NCI-H226 (cell line): ENCODE measurements around the gene CASTOR2.
"Not testable (repeated sequence)": the region's sequence is repeated elsewhere in the genome, so short reads cannot be mapped to it uniquely, and the experiment has no call there.

Source experiments
- DNase-seq: peaks from one replicate; pipeline ENCODE4 v3.0.0-alpha.2; 2015

The CASTOR2 gene

DNA sequence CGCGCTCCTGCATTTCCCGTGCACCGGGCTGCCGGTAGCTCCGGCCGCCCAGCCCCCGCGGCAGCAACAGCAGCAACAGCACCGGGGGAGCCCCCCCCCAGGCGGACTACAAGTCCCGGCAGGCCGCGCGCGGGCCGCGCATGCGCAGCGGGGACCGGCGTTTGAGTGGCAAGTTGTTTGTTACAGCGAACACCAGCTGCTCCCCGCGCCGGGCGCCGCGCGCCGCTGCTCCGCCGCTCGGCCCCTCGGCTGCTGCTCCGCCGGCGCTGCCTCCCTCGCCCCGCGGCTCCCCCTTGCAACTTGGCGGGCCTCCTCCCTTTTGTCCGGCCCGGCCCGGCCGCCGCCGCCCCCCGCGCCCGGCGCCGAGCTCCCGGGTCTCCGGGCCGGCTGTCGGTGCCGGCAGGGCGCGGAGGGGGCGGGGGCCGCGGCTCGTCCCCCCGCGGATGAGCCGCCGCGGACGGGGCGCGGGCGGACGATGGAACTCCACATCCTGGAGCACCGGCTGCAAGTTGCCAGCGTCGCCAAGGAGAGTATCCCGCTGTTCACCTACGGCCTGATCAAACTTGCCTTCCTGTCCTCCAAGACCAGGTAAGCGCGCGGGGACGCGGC is at the start of gene CASTOR2:
Gene CASTOR2 (plus strand): TSS at position 195 of the 609 bp plus-strand sequence. CDS start 281 bp downstream, at position 476.
- not testable (repeated sequence) for DNase-seq

DNA sequence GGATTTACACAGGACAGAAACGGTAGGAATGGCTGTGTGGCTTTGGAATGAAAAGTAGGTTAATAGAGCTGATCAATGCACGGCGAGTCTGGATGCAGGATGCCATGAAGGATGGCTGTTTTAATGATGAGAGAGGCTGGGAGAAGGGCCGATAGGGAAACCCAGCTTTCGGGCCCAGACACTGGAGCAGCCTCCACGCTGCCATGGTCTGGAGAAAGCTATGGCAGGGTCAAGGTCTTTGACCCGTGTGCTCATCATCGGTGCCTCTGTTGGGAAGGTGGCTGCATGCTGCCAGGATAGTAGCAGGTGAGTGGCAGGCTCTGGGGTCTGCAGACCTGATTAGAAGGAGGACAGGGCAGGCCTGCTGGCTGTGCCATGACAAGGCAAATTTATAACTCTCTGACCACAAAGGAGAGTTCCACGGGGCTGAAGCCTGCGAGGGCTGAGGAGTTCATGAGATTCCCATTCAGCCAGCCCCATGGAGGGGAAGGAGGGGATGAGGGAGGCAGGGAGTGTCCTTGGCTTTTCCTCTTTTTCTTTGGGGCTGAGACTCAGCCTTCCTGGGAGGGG is 42.1 kb upstream of the CASTOR2 start:
- DNase-seq: not testable (repeated sequence)

DNA sequence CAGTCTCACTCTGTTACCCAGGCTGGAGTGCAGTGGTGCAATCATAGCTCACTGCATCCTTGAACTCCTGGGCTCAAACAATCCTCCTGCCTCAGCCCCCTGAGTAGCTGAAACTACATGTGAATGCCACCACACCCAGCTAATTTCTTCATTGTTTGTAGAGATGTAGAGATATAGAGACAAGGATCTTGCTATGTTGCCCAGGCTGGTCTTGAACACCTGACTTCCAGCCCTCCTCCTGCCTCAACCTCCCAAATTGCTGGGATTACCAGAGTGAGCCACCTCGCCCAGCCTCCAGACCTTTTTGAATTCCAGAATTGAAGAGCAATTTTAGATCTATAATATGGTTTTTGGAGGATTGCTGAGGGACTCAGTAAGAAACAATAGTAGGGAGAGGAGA is 40.9 kb upstream of the CASTOR2 start:
- not testable (repeated sequence) for DNase-seq

DNA sequence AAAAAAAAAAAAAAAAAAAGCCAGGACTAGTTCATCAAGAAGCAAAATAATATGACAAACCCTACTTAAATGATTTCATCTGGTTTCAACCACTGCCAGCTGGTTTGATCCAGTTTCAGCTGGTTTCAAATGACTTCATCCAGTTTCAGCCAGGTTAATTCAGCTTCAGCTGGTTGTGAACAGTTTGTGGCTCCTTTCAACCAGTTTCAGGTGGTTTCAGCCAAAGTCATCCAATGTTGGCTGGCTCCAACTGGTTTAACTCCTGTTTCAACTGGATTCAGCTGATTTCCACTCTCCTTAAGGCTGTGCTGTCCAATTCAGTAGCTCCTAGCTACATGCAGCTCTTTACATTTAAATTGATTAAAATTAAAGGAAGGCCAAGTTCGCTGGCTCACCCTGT is 37.5 kb upstream of the CASTOR2 start:
- not testable (repeated sequence) for DNase-seq

DNA sequence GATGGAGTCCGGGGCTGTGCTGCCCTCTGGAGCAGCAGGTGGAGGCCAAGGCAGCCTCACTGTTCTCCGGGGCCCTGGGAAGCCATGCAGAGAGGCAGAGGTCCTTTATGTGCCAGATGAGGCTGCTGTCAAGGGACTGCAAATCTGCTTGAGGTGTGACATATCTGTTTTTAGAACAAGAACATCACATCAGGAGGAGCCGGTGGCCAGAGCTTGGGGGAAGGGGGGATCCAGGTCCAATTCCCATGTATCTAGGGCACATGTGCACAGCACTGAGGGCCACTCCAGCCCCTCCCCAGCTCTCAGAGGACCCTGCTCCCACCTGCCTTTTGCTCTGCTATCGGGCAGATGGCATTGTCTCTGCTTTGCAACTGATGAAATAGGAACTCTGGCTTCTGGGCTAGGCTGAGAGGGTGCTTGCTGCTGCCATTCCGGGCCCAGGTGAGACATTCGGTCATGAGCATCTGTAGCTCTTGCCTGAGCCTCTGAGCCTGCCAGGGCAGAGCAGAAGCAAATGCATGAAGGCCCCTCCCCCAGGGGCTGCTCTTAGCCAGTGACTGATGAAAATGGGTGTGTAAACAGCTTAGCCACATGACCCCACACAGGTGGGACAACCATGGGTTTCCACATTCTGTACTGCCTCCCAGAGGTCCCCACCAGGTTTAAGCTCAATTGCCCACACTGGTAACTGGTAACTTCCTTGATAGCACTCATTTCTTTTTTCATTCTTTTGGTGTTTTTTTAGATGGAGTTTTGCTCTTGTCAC is 32.8 kb upstream of the CASTOR2 start:
- not testable (repeated sequence) for DNase-seq

DNA sequence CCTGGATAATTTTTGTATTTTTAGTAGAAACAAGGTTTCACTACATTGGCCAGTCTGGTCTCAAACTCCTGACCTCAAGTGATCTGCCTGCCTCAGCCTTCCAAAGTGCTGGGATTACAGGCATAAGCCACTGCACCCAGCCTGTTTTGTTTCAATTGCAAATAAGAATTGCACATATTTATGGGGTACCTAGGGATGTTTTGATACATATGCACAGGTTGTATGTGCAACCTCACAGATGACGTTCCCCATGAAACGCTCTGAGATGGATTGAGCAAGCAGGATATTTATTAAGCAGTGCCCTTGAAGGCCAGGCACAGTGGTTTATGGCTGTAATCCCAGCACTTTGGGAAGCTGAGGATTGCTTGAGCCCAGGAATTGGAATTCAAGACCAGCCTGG is 25.1 kb upstream of the CASTOR2 start:
- DNase-seq: not testable (repeated sequence)

DNA sequence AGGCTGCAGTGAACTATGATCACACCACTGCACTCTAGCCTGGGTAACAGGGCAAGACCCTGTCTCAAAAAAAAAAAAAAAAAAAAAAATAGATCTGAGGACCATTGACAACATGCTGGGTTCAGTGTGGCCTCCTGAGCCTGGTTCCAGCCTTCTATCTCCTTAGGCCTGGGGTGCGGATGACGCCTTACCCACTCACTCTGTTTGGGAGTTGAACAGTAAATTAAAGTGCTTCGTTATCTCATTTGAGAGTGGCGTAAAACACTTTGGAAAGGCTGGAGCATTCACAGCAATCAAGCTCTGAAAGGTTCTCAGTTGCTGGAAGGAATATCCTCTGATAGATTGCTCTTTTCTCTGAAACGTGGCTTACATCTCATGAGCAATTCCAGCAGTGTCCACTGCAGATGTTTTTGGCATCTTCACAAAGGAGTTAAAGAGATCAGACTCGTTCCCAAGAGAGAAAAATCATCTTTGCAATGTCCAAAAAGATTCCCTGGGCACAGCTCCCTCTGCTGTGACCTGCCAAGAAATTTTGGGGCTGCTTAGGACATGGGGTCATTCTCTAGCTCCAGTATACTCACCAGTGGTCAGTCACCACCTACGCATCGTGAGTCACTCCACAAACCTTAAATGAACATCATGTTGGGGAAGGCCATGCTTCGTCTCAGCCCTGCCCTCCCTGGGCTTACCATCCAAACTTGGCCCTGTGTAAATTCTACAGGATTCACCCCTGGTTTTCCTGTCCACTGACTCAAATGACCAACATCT is 23.0 kb upstream of the CASTOR2 start:
- not testable (repeated sequence) for DNase-seq

DNA sequence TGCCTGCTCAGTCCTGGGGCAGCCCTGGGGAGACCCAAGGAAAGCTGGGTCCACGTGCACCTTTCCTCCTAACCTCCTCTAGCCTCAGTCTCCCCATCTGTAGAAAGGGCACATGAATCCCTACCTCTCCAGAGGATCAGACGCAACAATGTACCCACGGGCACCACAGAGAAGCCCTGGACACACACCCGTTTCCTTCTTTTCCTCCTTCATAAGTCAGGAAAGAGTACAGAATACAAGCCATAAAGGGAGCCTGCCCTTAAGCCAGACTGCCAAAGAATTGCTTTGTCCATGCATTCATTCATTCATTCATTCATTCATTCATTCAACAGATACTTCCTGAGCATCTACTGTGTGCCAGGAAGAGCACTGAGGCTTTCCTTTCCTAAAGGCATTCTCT is 20.6 kb upstream of the CASTOR2 start:
- DNase-seq: not testable (repeated sequence)

DNA sequence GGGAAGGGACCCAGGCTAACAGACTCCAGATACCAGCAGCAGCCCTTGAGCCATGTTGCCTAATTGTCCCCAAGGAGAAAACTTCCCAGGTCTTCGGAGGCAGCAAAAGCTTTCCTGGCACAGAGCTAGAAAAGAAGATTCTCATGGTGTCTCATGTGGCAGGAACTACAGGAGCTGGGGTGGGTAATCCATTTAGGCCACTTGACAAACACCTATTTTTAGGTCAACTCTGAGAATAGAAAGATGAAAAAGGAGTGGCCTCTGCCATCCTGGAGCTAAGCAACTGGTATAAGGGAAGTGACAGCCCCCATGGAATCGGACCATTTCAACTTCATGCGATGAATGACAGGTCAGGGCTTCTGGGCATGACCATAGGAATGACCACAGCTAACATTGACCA is 16.8 kb upstream of the CASTOR2 start:
- not testable (repeated sequence) for DNase-seq

DNA sequence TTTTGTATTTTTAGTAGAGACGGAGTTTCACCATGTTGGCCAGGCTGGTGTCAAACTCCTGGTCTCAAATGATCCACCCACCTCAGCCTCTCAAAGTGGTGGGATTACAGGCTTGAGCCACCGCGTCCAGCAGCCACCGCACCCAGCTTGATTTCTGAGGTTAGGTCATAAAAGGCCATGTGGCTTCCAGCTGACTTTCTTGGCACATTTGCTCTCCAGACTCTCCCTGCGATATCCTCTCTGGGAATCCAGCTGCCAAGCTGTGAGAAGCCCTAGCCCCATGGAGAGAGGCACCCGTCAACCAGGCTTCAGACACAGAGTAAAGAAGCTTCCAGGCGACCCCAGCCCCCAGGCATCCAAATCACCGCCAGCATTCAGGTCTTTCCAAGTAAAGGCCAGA is 10.7 kb upstream of the CASTOR2 start:
- not testable (repeated sequence) for DNase-seq

DNA sequence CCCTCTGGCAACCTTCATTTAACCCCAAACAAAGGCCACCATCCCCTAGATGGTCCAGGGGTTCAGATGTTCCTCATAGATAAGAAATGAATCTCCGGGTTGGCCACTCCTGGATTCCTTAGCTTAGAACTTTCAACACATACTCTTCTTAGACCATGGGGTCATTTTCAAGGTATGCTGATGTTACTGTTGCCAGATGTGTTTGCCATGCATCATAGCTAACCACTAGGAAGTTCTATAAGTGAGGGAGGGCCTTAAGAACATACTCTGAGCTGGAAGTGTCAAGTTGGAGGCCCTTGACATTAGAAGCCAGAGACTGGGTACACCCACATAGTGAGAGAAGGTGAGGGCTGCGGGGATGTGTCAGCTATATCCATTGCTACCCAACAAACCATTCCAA is 6.2 kb upstream of the CASTOR2 start:
- not testable (repeated sequence) for DNase-seq

DNA sequence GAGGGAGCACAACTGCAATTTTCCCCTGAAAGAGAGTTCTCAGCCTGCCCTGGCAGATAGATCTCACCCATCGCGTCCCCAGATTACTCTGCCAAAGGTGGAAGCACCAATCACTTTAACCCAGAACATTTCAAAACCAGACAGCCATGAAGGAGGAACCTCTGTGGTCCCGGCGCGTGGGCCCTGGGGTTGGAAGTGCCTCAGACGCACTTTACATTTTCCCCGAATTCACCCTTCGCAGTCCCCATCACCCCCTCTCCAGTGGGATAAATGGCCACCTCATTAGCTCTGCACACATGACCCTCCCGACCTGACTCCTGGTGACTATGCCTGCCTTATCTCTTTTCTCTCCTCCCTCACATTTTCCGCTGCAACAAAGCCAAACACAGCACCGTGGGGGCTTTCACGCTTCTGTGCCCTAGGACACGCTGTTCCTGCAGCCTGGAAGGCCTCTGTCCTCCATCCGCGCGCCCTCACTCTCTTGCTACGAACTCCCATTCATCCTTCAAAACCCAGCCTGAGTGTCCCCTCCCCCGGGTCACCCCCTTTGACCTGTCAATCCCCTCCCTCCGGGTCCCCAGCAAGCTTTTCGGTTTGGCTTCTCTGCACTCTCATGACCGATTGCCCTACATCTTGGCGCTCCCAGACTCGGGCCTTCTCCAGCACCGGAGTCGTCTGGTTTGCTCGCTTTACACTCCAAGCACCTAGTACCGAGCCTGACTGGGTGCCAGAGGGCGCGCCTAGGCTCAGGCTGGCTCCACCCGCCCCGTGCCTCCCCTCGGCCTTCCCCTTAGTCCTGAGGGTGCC is 598 bp upstream of the CASTOR2 start:
- not testable (repeated sequence) for DNase-seq

DNA sequence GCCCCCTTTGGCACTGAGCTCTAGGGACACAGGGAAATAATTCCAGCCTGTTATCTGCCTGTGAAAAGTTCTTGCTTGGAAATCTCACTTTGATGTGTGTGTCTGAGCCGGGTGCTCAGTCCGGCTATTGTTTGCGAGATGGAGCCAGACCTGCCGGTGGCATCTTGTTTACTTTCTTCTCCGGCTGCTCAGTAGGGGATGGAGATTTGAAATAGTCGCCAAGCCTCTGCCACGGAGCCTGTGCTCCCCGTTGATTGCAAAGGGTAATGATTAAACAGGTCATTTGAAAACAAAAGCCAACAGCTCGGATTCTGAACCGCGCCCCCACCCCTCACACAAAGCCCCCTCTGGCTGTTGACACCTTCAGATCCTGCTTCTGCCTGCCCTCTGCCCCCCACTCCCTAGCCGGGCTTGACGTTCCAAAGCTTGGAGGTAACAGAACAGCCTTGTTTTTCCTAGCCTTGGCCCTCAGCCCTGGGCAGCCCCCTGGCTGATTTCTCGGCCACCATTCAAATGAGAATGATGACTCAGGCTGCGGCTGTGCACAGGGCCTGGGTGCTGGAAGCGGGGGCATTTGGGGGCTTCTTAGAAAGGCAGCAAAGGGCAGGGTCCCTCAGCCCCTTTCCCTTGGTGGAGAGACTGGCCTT is 1.8 kb downstream of the CASTOR2 start:
- DNase-seq: not testable (repeated sequence)

DNA sequence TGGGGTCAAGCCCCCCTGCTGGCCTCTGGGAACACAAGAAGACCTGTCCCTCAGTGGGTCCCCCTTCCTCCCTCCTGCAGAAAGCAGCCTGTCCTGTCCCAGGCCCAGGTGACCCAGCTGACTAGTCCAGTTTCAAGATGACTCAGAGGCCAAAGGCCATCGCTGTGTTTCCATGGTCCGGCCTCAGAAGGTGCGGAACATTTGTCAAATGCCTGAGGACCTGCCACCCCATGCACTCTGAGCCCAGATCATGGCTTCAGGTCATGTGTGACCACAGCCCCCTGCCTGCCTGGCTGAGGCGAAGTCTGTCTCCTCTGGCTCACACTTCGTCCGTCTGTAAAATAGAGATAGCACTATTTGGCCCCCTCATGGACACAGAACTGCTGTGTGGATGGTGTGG is 2.4 kb downstream of the CASTOR2 start:
- DNase-seq: not testable (repeated sequence)

DNA sequence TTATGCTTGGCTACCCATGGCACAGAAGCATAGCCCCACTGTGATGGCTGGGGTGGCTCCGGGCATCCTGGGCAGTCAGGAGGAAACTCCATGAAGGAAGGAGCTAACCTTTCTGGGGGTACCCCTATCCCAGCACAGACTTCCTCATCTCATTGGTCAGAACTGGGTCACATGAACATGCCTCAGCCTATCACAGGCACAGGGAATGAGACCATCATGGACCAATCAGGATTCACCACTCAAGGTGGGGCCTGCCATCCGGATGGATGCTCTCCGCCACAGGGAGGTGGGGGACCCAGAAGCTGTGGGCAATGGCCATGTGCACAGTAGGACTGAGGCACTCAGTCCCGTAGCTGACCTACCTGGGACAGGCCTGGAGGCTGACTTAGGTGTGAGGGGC is 6.9 kb downstream of the CASTOR2 start:
- not testable (repeated sequence) for DNase-seq

DNA sequence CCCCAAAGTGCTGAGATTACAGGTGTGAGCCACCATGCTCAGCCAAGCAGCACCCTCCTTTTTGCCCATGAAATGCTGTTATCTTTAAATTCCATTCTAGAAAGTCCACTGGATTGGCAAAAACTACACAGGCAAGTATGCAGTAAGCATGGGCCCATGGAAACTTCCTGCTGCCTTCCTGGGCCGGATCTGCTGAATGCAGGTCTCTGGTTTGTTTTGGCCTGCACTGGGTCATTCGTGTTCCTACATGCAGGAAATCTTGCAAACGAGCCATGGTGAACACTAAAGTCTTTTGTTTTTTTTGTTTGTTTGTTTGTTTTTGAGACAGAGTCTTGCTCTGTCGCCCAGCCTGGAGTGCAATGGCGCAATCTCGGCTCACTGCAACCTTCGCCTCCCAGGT is 7.9 kb downstream of the CASTOR2 start:
- DNase-seq: not testable (repeated sequence)

DNA sequence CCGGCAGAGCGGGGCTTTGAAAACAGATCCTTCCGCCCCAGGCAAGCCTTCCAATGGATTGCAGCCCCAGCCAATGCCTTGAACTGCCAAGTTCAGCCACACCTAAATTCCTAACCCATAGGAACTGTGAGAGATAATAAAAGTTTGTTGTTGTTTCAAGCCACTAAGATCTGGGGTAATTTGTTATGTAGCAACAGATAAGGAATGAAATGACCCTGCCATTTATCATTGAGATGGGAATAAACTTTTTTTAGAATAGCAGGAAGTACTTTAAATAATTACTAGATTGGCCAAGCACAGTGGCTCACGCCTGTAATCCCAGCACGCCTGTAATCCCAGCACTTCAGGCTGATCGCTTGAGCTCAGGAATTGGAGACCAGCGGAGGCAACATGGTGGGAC is 11.5 kb downstream of the CASTOR2 start:
- not testable (repeated sequence) for DNase-seq

DNA sequence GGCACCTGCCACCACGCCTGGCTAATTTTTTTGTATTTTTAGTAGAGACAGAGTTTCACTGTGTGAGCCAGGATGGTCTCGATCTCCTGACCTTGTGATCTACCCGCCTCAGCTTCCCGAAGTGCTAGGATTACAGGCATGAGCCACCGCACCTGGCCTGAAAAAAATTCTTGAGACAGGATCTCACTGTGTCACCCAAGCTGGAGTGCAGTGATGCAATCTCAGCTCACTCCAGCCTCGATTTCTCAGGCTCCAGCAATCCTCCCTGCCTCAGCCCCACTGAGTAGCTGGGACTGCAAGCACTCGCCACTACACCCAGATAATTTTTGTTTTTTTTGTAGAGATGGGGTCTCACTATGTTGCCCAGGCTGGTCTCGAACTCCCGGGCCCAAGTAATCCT is 13.0 kb downstream of the CASTOR2 start:
- not testable (repeated sequence) for DNase-seq

DNA sequence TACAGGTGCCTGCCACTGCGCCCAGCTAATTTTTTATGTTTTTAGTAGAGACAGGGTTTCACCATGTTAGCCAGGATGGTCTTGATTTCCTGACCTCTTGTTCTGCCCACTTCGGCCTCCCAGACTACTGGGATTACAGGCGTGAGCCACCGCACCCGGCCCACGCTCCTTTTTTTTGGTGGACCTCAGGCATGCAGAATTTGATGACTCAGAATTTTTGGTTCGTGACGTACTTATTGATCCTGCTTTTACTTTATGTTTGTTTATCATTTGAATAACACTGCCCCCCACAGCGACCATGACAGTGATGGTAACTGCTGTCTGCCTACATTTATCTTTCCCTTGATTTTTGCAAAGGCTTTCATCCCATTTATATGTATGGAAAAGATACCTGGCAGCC is 23.9 kb downstream of the CASTOR2 start:
- not testable (repeated sequence) for DNase-seq

DNA sequence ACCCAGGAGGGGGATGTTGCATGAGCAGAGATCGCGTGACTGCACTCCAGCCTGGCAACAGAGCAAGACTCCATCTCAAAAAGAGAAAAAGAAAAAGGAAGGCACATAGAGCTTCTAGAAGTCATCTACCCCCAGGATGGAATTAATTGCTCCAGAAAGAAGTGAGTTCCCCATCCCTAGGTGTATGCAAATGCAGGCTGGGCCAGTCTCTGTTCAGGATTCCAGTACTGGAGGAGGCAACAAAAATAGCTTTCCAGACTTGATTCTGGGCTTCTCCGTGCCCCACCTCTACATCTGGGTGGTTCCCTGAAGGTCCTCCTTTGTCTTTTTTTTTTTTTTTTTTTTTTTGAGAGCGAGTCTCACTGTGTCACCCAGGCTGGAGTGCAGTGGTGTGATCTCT is 28.6 kb downstream of the CASTOR2 start:
- no peak for DNase-seq

DNA sequence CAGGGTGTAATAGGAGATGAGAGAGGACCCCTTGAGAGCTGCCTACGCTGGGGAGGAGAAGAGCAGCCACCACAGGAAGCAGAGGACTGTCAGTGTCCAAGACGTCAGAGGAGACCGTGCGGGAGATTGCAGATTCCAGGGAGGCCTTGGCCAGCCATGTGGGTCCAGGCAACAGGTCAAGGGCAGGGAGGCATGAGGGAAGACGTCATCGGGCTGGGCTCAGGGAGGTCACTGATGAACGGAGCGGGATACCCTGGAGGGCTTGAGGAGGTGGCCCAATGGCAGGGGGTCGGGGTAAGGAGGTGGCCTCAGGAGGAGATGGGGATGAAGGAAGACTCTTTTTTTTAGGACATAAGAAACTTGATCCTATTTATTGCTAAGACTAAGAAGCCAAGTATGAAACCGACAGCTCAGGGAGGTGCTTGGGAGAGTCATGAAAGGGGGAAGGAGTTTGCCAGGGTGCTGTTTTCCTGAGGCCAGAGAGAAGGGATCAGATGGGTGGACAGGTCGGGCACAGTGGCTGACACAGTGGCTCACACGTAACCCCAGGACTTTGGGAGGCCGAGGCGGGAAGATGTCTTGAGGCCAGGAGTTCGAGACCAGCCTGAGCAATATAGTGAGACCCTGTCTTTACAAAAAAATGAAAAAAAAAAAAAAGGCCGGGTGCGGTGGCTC is 30.5 kb downstream of the CASTOR2 start:
- not testable (repeated sequence) for DNase-seq
